GM21825 (cell line): Measurements from ENCODE around the gene SRR.
"Not testable (repeated sequence)": the region's sequence is repeated elsewhere in the genome, so short reads cannot be mapped to it uniquely, and the experiment has no call there.

Source experiments
- ATAC-seq: cut with Tn5 transposase; IDR thresholded peaks from one replicate; pipeline ENCODE4 v1.9.1; 2021; ENCODE audit warnings: mild to moderate bottlenecking, moderate library complexity; ENCODE audit not compliant: unreplicated experiment

SRR gene

GRCh38 chr17:2289878-2290478 is 13.8 kb upstream of the SRR start:
- no peak for ATAC-seq

GRCh38 chr17:2292100-2292499 is 11.7 kb upstream of the SRR start:
- no peak for ATAC-seq

- no peak for ATAC-seq
Observed at GRCh38 chr17:2295575-2295974, 8.2 kb upstream of the SRR start.

- no peak for ATAC-seq
Observed at GRCh38 chr17:2297023-2297422, 6.7 kb upstream of the SRR start.

GRCh38 chr17:2299136-2299535 is 4.6 kb upstream of the SRR start:
- no peak for ATAC-seq

GRCh38 chr17:2299756-2300155 is 4.0 kb upstream of the SRR start:
- no peak for ATAC-seq

DNA sequence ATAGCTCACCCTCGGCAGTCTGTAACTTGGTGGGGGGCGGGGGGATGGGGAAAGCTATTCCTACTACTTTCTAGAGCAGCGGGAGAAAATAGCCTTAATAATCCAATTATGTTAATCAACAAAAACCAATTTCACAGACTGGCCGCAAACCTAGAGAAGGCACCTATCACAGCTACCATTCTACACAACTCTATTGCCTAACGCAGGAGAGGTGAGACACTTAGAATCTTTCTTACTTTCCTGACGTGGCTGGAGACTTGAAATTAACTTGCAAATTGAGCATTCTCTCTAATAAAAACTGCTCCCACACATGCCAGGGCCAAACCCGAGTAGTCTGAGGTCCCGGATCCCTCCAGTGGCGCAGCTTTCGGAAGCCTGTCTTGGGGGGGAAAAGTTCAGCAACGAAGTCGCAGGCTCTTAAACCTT is 959 bp upstream of the SRR start:
- ATAC-seq: peak; percentile 6

DNA sequence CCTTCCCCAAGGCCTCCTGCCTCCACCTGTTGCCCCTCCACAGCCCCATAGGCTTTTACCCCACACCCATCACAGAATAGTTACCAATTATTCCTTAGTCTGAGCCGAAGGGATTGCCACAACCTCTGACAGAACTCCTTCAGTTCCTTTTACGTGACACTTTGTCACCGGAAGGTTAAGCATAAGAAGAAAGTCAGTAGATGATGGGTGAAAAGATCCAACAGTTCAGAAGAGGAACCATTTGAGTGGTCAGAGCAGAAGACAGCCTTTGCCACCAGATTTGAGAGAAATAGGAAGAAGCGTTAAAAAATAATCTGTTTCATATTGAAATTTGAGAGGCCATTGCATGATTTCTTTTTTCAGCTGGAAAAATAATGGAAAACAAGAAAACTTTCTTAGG is 1.2 kb downstream of the SRR start:
- no peak for ATAC-seq

DNA sequence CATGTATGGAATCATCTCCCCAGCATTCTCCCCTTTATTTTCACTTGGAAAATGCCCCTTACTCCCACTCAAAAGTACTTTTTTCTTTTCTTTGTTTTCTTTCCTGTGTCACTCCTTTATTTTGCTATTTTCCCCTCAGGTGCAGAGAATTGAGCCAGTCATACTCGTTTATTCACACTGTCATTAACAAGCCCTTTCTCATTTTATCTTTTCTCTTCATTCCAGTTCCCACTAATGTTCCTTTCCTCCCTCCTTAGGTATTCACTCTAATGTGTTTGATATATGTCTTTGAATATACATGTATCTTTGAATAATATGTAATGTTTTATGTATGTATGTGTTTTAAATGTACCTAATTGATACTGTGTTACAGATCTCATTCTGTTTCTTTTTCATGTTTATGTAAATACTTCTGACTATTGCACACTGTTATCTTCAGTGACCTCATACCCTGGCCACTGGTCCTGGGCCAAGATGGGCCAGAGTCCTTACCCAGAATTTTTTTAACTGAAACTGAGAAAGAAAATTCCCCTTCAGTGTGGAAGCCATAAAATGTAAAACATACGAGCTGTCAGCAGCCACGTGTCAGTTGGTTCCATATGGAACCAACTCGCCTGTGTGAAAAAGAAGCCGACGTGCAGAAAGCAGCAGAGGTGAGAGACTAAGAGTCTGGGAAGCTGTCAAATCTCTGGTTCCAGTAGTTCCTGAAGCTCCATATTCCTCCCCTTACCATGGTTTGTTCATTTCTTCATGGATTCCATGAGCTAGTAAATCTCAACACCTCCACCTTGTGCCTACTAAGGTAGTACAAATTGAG is 5.8 kb downstream of the SRR start:
- ATAC-seq: no peak

DNA sequence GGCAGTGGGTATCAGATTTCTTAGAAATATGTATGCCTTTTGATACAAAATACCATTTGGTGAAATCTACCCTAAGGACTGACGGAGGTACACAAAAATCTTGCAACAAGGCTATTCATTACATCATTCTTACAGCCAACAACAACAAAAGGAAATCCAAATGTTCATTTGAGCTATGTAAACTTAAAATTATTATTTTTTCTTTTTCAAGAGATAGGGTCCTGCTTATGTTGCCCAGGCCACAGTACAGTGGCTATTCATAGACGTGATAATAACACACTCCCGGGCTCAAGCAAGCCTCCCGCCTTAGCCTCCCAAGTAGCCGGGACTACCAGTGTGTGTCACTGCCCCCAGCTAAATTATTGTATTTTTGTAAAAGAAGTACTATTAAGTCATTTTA is 9.0 kb downstream of the SRR start:
- ATAC-seq: no peak

GRCh38 chr17:2316916-2317205 is 13.1 kb downstream of the SRR start:
- ATAC-seq: not testable (repeated sequence)

DNA sequence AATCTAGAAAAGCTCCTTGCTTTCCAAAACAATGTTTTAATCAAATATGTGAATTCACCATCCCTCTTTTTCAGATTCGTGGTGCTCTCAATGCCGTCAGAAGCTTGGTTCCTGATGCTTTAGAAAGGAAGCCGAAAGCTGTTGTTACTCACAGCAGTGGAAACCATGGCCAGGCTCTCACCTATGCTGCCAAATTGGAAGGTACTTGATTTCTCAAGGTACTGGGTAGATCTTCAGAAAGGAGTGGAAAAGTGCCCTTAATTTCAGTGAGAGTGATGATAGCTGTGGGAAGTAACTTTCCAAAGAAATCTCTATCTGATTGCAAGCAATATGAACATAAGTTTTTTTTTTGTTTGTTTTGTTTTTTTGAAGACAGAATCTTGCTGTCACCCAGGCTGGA is 14.0 kb downstream of the SRR start:
- no peak for ATAC-seq

- ATAC-seq: no peak
Observed at GRCh38 chr17:2319051-2319450, 15.3 kb downstream of the SRR start.

DNA sequence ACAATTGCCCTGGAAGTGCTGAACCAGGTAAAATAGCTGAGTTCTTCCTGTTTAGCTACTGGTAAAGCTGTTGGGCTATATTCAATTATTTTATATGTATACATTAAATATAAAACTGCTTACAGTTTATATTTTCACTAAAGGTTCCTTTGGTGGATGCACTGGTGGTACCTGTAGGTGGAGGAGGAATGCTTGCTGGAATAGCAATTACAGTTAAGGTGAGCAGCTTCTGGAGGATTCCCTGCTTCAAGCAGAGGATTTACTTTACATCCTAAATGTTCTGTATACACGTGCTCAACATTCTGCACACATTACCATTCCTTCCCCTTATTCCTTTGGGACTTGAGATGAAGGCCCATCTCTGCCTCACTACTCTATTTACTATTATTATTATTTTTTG is 17.6 kb downstream of the SRR start:
- no peak for ATAC-seq

DNA sequence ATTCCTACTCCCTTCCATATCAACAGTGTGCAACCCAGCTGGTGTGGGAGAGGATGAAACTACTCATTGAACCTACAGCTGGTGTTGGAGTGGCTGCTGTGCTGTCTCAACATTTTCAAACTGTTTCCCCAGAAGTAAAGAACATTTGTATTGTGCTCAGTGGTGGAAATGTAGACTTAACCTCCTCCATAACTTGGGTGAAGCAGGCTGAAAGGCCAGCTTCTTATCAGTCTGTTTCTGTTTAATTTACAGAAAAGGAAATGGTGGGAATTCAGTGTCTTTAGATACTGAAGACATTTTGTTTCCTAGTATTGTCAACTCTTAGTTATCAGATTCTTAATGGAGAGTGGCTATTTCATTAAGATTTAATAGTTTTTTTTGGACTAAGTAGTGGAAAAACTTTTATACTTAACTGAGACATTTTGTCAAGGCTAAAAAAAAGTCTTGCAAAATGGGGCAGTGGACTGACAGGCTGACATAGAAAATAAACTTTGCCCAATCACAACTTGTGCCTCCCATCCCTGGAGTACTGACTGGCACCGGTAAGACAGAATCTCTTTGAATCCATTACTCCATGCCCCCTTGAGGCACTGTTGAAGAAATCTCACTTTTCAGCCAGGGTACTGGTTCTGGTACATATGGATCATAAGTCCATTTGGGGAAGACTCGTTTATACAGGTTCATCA is 20.0 kb downstream of the SRR start:
- no peak for ATAC-seq

- ATAC-seq: no peak
Observed at GRCh38 chr17:2331303-2331702, 27.6 kb downstream of the SRR start.

GRCh38 chr17:2335726-2336214 is 32.0 kb downstream of the SRR start:
- ATAC-seq: no peak

- ATAC-seq: peak; percentile 78
Observed at GRCh38 chr17:2336215-2336851, 32.6 kb downstream of the SRR start, which contains the start of gene TSR1. TSR1 (minus strand) TSS chr17:2336457; CDS start chr17:2336427, 30 bp downstream.

GRCh38 chr17:2336852-2337543 is 33.2 kb downstream of the SRR start, which contains the start of gene SGSM2:
SGSM2 (plus strand) TSS chr17:2337501; CDS start chr17:2337689, 188 bp downstream.
- ATAC-seq: peak; percentile 35

GRCh38 chr17:2337544-2338314 is 34.0 kb downstream of the SRR start:
- peak; percentile 12 for ATAC-seq
